HepG2 (cell line): ENCODE data around the gene H1-8.

Experiments
- EP300 ChIP-seq, 3 experiments: sonication (generic) in 1 of 3; formaldehyde crosslinking in 1 of 3; IDR thresholded peaks; 2 replicates each; pipeline versions ENCODE4 v1.5.1 to v1.6.1; 2011 to 2020; ENCODE audit warnings: low read depth in 2 of 3, low read length in 2 of 3, borderline replicate concordance in 1 of 3, improper control_type of control experiment in 1 of 3, mild to moderate bottlenecking in 1 of 3, missing genetic modification reagents in 1 of 3, moderate library complexity in 1 of 3
- FOXK2 ChIP-seq: fragments of 450-650 bp; IDR thresholded peaks from 2 replicates; pipeline ENCODE4 v1.6.1; 2016
- GABPB1 ChIP-seq: IDR thresholded peaks from 2 replicates; pipeline ENCODE4 v1.6.1; 2016; ENCODE audit warnings: mild to moderate bottlenecking, missing genetic modification reagents, moderate library complexity, missing compliant biosample characterization
- PHF8 ChIP-seq: sonication (generic); formaldehyde crosslinking; IDR thresholded peaks from 2 replicates; pipeline ENCODE4 v1.5.0; 2020; ENCODE audit warnings: missing genetic modification reagents
- RFX5 ChIP-seq: IDR thresholded peaks from 2 replicates; pipeline ENCODE4 v1.6.1; 2011; ENCODE audit warnings: low read depth, low read length, improper control_type of control experiment
- SIN3A ChIP-seq: IDR thresholded peaks from 2 replicates; pipeline ENCODE4 v1.6.1; 2011; ENCODE audit warnings: low read depth, mild to moderate bottlenecking, control low read depth, low read length, borderline replicate concordance
- SP1 ChIP-seq, 2 experiments: fragments of 450-650 bp in 1 of 2; sonication (generic) in 1 of 2; formaldehyde crosslinking in 1 of 2; IDR thresholded peaks; 2 replicates each; pipeline versions ENCODE4 v1.4.0 to v1.6.1; 2016 to 2020; ENCODE audit warnings: missing genetic modification reagents in 1 of 2
- TAF1 ChIP-seq: sonication (generic); formaldehyde crosslinking; IDR thresholded peaks from 2 replicates; pipeline ENCODE4 v1.4.0; 2020; ENCODE audit warnings: missing genetic modification reagents
- ZNF121 ChIP-seq: sonication (generic); formaldehyde crosslinking; IDR thresholded peaks from 2 replicates; pipeline ENCODE4 v1.5.0; 2020; ENCODE audit warnings: mild to moderate bottlenecking, missing genetic modification reagents
- ZNF780A ChIP-seq: sonication (generic); formaldehyde crosslinking; IDR thresholded peaks from 2 replicates; pipeline ENCODE4 v1.8.0; 2022; ENCODE audit warnings: mild to moderate bottlenecking, missing genetic modification reagents, moderate library complexity
- ZNF792 ChIP-seq: IDR thresholded peaks from 2 replicates; pipeline ENCODE4 v1.6.1; 2016
- TF ChIP-seq, protein P1 (sequence below): sonication (generic); formaldehyde crosslinking; conservative IDR thresholded peaks from 2 replicates; pipeline ENCODE4 v1.8.1; 2023; ENCODE audit warnings: missing genetic modification reagents
- TF ChIP-seq, protein P2 (sequence below): sonication (generic); formaldehyde crosslinking; IDR thresholded peaks from 2 replicates; pipeline ENCODE4 v1.5.0; 2020; ENCODE audit warnings: mild to moderate bottlenecking, missing genetic modification reagents, borderline replicate concordance

DNA sequence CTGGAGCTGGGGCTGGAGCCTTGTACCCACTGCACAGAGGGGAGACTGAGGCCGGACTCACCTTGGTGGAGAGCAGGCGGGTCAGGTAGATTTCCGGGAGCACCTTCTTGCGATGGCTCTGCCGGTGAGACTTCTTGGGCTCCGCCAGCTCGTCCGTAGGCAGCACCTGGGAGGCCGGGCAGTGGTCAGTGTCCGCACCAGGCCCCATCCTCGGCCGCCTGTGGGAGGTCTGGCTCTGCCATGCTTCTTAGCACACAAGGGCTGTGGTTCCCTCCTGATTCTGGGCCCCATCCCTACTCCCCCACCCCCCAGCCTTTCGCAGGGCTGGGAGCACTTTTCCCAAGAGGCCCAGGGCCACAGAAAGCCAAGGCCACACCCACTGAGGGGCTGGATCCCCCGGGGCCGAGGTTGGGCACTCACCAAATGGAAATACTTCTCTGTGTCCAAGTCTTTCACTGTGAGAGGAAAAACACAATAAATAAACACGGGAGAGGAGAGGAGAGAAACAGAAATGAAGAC lies 17.4 kb downstream of the H1-8 start:
- TF ChIP-seq SIN3A (no peak), TAF1 (CRISPR knock-in tag) (no peak), RFX5 (no peak), FOXK2 (no peak), ZNF792 (CRISPR knock-in tag) (no peak), PHF8 (CRISPR knock-in tag) (no peak), SP1 (IDR thresholded peaks at IDR 0.05) (no peak), SP1 (CRISPR knock-in tag; IDR thresholded peaks at IDR 0.05) (no peak), EP300 (IDR thresholded peaks at IDR 0.05; ENCODE audit: low read depth in 2 of 2, low read length in 2 of 2) (no peak), EP300 (CRISPR knock-in tag; IDR thresholded peaks at IDR 0.05; ENCODE audit: borderline replicate concordance) (no peak), ZNF121 (no peak), ZNF780A (CRISPR knock-in tag) (no peak), GABPB1 (CRISPR knock-in tag) (no peak)
- TF ChIP-seq, protein P1, sequence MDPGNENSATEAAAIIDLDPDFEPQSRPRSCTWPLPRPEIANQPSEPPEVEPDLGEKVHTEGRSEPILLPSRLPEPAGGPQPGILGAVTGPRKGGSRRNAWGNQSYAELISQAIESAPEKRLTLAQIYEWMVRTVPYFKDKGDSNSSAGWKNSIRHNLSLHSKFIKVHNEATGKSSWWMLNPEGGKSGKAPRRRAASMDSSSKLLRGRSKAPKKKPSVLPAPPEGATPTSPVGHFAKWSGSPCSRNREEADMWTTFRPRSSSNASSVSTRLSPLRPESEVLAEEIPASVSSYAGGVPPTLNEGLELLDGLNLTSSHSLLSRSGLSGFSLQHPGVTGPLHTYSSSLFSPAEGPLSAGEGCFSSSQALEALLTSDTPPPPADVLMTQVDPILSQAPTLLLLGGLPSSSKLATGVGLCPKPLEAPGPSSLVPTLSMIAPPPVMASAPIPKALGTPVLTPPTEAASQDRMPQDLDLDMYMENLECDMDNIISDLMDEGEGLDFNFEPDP = no peak
- TF ChIP-seq, protein P2, sequence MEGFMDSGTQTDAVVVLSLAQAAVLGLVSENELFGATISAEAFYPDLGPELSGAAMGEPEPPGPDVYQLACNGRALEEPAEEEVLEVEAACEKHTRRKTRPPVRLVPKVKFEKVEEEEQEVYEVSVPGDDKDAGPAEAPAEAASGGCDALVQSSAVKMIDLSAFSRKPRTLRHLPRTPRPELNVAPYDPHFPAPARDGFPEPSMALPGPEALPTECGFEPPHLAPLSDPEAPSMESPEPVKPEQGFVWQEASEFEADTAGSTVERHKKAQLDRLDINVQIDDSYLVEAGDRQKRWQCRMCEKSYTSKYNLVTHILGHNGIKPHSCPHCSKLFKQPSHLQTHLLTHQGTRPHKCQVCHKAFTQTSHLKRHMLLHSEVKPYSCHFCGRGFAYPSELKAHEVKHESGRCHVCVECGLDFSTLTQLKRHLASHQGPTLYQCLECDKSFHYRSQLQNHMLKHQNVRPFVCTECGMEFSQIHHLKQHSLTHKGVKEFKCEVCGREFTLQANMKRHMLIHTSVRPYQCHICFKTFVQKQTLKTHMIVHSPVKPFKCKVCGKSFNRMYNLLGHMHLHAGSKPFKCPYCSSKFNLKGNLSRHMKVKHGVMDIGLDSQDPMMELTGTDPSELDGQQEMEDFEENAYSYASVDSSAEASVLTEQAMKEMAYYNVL (CRISPR knock-in tag) = no peak
